ENCODE results near the gene COA3.
A peak's percentile ranks its signal among the peaks of the same experiment; 100 is the strongest.

DNA sequence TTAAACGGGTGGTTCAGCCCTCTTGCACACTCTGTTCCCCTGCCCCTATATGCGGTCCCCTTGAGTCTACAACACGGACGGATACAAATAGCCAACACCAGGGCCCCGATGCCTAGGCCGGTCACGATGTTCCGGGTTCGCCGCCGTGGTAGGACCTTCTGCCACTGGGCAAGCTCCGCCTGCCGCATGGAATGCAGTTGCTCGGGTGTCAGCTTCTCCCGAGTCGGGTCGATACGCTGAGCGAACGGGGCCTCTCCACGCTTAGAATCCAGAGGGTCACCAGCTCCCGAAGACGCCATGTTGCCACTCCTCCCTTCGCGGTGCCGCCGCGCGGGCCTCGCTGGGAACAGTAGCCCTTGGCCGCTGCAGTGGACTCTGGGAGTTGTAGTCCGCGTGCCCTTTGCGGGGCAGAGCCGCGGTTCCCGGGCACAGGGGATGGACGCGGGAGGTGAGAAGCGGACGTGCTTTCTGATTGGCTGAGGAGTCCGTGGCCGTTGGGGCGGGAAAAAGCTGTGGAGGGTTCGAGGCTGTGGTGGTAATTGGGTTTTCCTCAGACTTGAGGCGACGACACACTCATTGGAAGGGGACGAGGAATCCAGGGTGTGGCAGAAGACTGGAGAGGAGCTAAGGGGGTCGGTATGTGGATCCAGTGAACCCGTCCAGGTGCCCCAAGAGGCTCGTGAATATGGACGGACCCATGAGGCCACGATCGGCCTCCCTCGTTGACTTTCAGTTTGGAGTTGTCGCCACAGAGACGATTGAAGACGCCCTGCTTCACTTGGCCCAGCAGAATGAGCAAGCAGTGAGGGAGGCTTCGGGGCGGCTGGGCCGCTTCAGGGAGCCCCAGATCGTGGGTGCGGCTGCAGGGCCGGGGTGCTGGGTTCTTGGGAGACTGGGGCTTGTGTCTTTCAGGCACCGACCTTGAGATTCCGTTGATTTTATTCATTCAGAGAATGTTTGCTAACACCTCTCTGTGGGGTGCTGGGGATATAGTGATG, at the start of gene COA3, which contains the start of gene CNTD1:
- TF ChIP-seq, protein P1, sequence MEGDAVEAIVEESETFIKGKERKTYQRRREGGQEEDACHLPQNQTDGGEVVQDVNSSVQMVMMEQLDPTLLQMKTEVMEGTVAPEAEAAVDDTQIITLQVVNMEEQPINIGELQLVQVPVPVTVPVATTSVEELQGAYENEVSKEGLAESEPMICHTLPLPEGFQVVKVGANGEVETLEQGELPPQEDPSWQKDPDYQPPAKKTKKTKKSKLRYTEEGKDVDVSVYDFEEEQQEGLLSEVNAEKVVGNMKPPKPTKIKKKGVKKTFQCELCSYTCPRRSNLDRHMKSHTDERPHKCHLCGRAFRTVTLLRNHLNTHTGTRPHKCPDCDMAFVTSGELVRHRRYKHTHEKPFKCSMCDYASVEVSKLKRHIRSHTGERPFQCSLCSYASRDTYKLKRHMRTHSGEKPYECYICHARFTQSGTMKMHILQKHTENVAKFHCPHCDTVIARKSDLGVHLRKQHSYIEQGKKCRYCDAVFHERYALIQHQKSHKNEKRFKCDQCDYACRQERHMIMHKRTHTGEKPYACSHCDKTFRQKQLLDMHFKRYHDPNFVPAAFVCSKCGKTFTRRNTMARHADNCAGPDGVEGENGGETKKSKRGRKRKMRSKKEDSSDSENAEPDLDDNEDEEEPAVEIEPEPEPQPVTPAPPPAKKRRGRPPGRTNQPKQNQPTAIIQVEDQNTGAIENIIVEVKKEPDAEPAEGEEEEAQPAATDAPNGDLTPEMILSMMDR (IDR thresholded peaks at IDR 0.05), result no peak
- TF ChIP-seq POLR2A (IDR thresholded peaks at IDR 0.05), result peak in 1 of 2 donors; percentile 63

Data from Peyer's patch (tissue), 4 donors.